H1 (cell line): ENCODE measurements around the gene FBXO44. TPM values are rescaled to one million over a fixed set of nuclear protein-coding genes. Genes with fewer than 3 reads are reported as not detected.

Source experiments
- CTCF ChIA-PET: fragments of 300-600 bp; sonication (Branson Sonifier 250); formaldehyde crosslinking; loops from one replicate; lab custom pipeline; 2021; ENCODE audit not compliant: partially characterized antibody; lab: Charles Lee
- POLR2A ChIA-PET: fragments of 300-600 bp; sonication (Branson Sonifier 250); formaldehyde crosslinking; loops from one replicate; lab custom pipeline; 2021; ENCODE audit warnings: inconsistent platforms; ENCODE audit not compliant: partially characterized antibody; lab: Charles Lee
- DNase-seq, 2 experiments: peaks; one replicate each; pipeline versions ENCODE4 v3.0.0 to v3.0.0-alpha.2; 2010 to 2022; ENCODE audit warnings: low spot score in 2 of 2, low read depth in 1 of 2, mixed read lengths in 1 of 2
- FAIRE-seq: peaks from 2 replicates; lab custom pipeline; 2011; peaks lifted over from hg19 to GRCh38; lab: Jason Lieb, UNC
- H2AFZ ChIP-seq: 2 replicates; pipeline ENCODE4 v1.8.1; 2012; ENCODE audit warnings: low read length, inconsistent platforms
- H2AK5ac ChIP-seq: 2 replicates; pipeline ENCODE4 v1.6.1; 2013; ENCODE audit warnings: low read depth, low read length
- H2BK120ac ChIP-seq: replicated peaks from 2 replicates; pipeline ENCODE3; 2013; ENCODE audit warnings: low read depth, low read length, inconsistent platforms
- H2BK12ac ChIP-seq: 2 replicates; pipeline ENCODE4 v1.6.1; 2013; ENCODE audit warnings: low read depth, low read length
- H2BK15ac ChIP-seq: 2 replicates; pipeline ENCODE4 v1.6.1; 2013; ENCODE audit warnings: low read length
- H2BK20ac ChIP-seq: 2 replicates; pipeline ENCODE4 v1.6.1; 2013; ENCODE audit warnings: low read length
- H2BK5ac ChIP-seq: 2 replicates; pipeline ENCODE4 v1.6.1; 2013; ENCODE audit warnings: low read depth, low read length
- H3K14ac ChIP-seq: 2 replicates; pipeline ENCODE4 v1.6.1; 2013; ENCODE audit warnings: inconsistent platforms; ENCODE audit not compliant: insufficient read length
- H3K18ac ChIP-seq: 2 replicates; pipeline ENCODE4 v1.6.1; 2013; ENCODE audit warnings: low read length; ENCODE audit errors: extremely low read depth
- H3K23ac ChIP-seq: 2 replicates; pipeline ENCODE4 v1.6.1; 2013; ENCODE audit warnings: inconsistent platforms; ENCODE audit not compliant: insufficient read length
- H3K23me2 ChIP-seq: 2 replicates; pipeline ENCODE4 v1.6.1; 2013; ENCODE audit warnings: low read depth, low read length
- H3K27ac ChIP-seq: 2 replicates; pipeline ENCODE4 v1.6.1; 2011; ENCODE audit warnings: low read depth, low read length, inconsistent platforms
- H3K27me3 ChIP-seq, 4 experiments: replicated peaks in 1 of 4; 1 replicate in 1 of 4; 2 replicates in 3 of 4; pipeline versions ENCODE4 v1.6.1 to v1.8.1; 2011 to 2013; ENCODE audit warnings: low read length in 3 of 4, mild to moderate bottlenecking in 3 of 4, inconsistent platforms in 2 of 4, mixed read lengths in 2 of 4, moderate library complexity in 1 of 4; ENCODE audit not compliant: control insufficient read depth in 3 of 4, insufficient read depth in 3 of 4; ENCODE audit errors: extremely low read depth in 1 of 4
- H3K36me3 ChIP-seq, 4 experiments: 2 replicates each; pipeline versions ENCODE4 v1.6.1 to v1.8.1; 2011 to 2013; ENCODE audit warnings: mild to moderate bottlenecking in 4 of 4, low read length in 3 of 4, moderate library complexity in 2 of 4, control low read depth in 1 of 4, inconsistent platforms in 1 of 4; ENCODE audit not compliant: insufficient read depth in 4 of 4, control insufficient read depth in 2 of 4
- H3K4ac ChIP-seq: replicated peaks from 2 replicates; pipeline ENCODE3; 2013; ENCODE audit warnings: low read length, low read depth, mixed read lengths, inconsistent platforms; ENCODE audit not compliant: insufficient read length
- H3K4me1 ChIP-seq, 4 experiments: replicated peaks in 1 of 4; 1 replicate in 1 of 4; 2 replicates in 3 of 4; pipeline versions ENCODE4 v1.6.1 to v1.8.1; 2011 to 2013; ENCODE audit warnings: low read length in 3 of 4, inconsistent platforms in 2 of 4, mixed read lengths in 1 of 4; ENCODE audit not compliant: insufficient read depth in 4 of 4, control insufficient read depth in 3 of 4
- H3K4me2 ChIP-seq, 2 experiments: 2 replicates each; pipeline versions ENCODE4 v1.6.1 to v1.8.1; 2011 to 2013; ENCODE audit warnings: low read depth in 2 of 2, low read length in 2 of 2, control low read depth in 1 of 2, inconsistent platforms in 1 of 2, mild to moderate bottlenecking in 1 of 2; ENCODE audit not compliant: insufficient read depth in 1 of 2
- H3K4me3 ChIP-seq, 4 experiments: fragments of 200-600, 300-600 bp in 1 of 4; sonication (generic), shearing (Covaris generic), sonication (Bioruptor Twin) in 1 of 4; 2 replicates each; pipeline versions ENCODE4 v1.5.1 to v1.8.1; 2011 to 2016; ENCODE audit warnings: low read length in 4 of 4, low read depth in 3 of 4, control low read depth in 2 of 4, inconsistent platforms in 2 of 4, mild to moderate bottlenecking in 2 of 4, mixed read lengths in 1 of 4, moderate library complexity in 1 of 4; ENCODE audit not compliant: insufficient read depth in 2 of 4; ENCODE audit errors: extremely low read depth in 1 of 4
- H3K56ac ChIP-seq: replicated peaks from 2 replicates; pipeline ENCODE3; 2013; ENCODE audit warnings: low read depth, mild to moderate bottlenecking, mixed read lengths, low read length, inconsistent platforms; ENCODE audit not compliant: insufficient read length
- H3K79me1 ChIP-seq: 2 replicates; pipeline ENCODE4 v1.6.1; 2013; ENCODE audit warnings: low read depth, low read length, control low read depth
- H3K79me2 ChIP-seq, 2 experiments: 2 replicates each; pipeline versions ENCODE4 v1.6.1 to v1.8.1; 2012 to 2013; ENCODE audit warnings: low read length in 2 of 2, mild to moderate bottlenecking in 2 of 2, inconsistent platforms in 1 of 2; ENCODE audit not compliant: insufficient read depth in 2 of 2, control insufficient read depth in 1 of 2
- H3K9ac ChIP-seq, 4 experiments: replicated peaks in 1 of 4; 1 replicate in 1 of 4; 2 replicates in 3 of 4; pipeline versions ENCODE4 v1.6.1 to v1.8.1; 2011 to 2013; ENCODE audit warnings: low read depth in 3 of 4, low read length in 3 of 4, control low read depth in 2 of 4, mild to moderate bottlenecking in 2 of 4, moderate library complexity in 2 of 4, inconsistent platforms in 1 of 4; ENCODE audit errors: extremely low read depth in 1 of 4
- H3K9me3 ChIP-seq, 2 experiments: 2 replicates each; pipeline versions ENCODE4 v1.6.1 to v1.8.1; 2012 to 2013; ENCODE audit warnings: mild to moderate bottlenecking in 2 of 2, moderate library complexity in 2 of 2, control low read depth in 1 of 2, inconsistent platforms in 1 of 2, low read depth in 1 of 2, low read length in 1 of 2, mixed read lengths in 1 of 2; ENCODE audit not compliant: insufficient read depth in 2 of 2
- H4K20me1 ChIP-seq, 2 experiments: replicated peaks in 1 of 2; 2 replicates each; pipeline versions ENCODE3 to v1.8.1; 2011 to 2013; ENCODE audit warnings: inconsistent platforms in 2 of 2, low read length in 2 of 2, mild to moderate bottlenecking in 1 of 2; ENCODE audit not compliant: insufficient read depth in 2 of 2, control insufficient read depth in 1 of 2
- H4K5ac ChIP-seq: 2 replicates; pipeline ENCODE4 v1.6.1; 2013; ENCODE audit warnings: low read length, low read depth, mixed read lengths, inconsistent platforms; ENCODE audit not compliant: insufficient read length
- H4K8ac ChIP-seq: 2 replicates; pipeline ENCODE4 v1.8.0; 2013; ENCODE audit warnings: mild to moderate bottlenecking, moderate library complexity, low read length, inconsistent platforms; ENCODE audit not compliant: insufficient read depth; ENCODE audit errors: extremely low read depth
- H4K91ac ChIP-seq: replicated peaks from 2 replicates; pipeline ENCODE3; 2013; ENCODE audit warnings: low read length, mixed read lengths, inconsistent platforms; ENCODE audit not compliant: insufficient read length
- ATF2 ChIP-seq: IDR thresholded peaks from 2 replicates; pipeline ENCODE4 v1.6.1; 2012; ENCODE audit warnings: low read length, inconsistent platforms
- CTCF ChIP-seq, 3 experiments: IDR thresholded peaks; 1 replicate in 2 of 3; 2 replicates in 1 of 3; pipeline versions ENCODE4 v1.5.1 to v1.6.1; 2011; ENCODE audit warnings: low read length in 3 of 3, mild to moderate bottlenecking in 3 of 3, inconsistent platforms in 2 of 3, low read depth in 1 of 3, moderate library complexity in 1 of 3; ENCODE audit not compliant: insufficient read depth in 1 of 3; ENCODE audit errors: control extremely low read depth in 1 of 3
- JUN ChIP-seq: IDR thresholded peaks from 2 replicates; pipeline ENCODE4 v1.6.1; 2011; ENCODE audit warnings: low read depth, mild to moderate bottlenecking, improper control_type of control experiment, low read length
- POU5F1 ChIP-seq: IDR thresholded peaks from 2 replicates; pipeline ENCODE4 v1.6.1; 2011; ENCODE audit warnings: low read depth, mild to moderate bottlenecking, low read length, moderate library complexity
- WGBS, 2 experiments: shearing (Covaris generic) in 1 of 2; methylation state at CpG; one replicate each; pipeline versions ENCODE4 v1.1.6 to v1.1.7; 2013 to 2015; ENCODE audit warnings: low lambda C conversion rate in 2 of 2, mixed read lengths in 2 of 2, inconsistent platforms in 1 of 2, low coverage in 1 of 2, missing lambda C conversion rate in 1 of 2; ENCODE audit not compliant: insufficient replicate concordance in 2 of 2, insufficient coverage in 1 of 2, insufficient read length in 1 of 2; ENCODE audit errors: extremely low coverage in 1 of 2, missing lambda C conversion rate in 1 of 2; 5-methylcytosine and 5-hydroxymethylcytosine counted together
- polyA plus RNA-seq, 7 experiments: library from polyadenylated mRNA; depleted of rRNA in 3 of 7; stranded (reverse) in 5 of 7; unstranded in 2 of 7; fragments of >200 nt in 5 of 7; fragments of 200-250 nt in 2 of 7; gene quantifications; 1 replicate in 5 of 7; 2 replicates in 1 of 7; 4 replicates in 1 of 7; pipeline versions ENCODE4 v1.2.1 to v1.2.3, GENCODE V29; 2011 to 2013; ENCODE audit warnings: missing spikeins in 2 of 7, mixed read lengths in 2 of 7
- total RNA-seq: library from RNA; stranded (reverse); fragmentation: NEBNext Ultra II Directional; extraction: Animal tissue kit (Norgen Biotek cat#: 25700); gene quantifications from 2 replicates; pipeline ENCODE4 v1.2.1, GENCODE V29; 2021

The FBXO44 gene
- total and polyA plus RNA-seq, 2 of the 8 experiments (the other 6 are each of a cell fraction or from before 2014, with no cell fraction given): 27.0 to 27.2 TPM

- H3K27ac ChIP-seq: no peak overlapping the region
- H3K23me2 ChIP-seq: no peaks in the 10 kb centered on the region
- CTCF ChIA-PET: interaction anchor here (0.6 to 2.6 kb wide), 10 partner anchors 16 to 220 kb away, joined by 3 to 15 read pairs (median 4); no protein-coding TSS in a partner anchor
- H3K4ac ChIP-seq: no peak overlapping the region
- H3K79me2 ChIP-seq: no peaks in the 10 kb centered on the region
- no peak overlapping the region for H4K8ac ChIP-seq
- no peak overlapping the region for H3K56ac ChIP-seq
- H3K23ac ChIP-seq: no peak overlapping the region
- H3K4me1 ChIP-seq: no peaks in the 10 kb centered on the region
- H3K36me3 ChIP-seq: no peaks in the 10 kb centered on the region; a peak in 1 of 8 replicates
- H3K14ac ChIP-seq: no peak overlapping the region
- no peak overlapping the region for H4K5ac ChIP-seq
- no peak for FAIRE-seq
- TF ChIP-seq ATF2 (no peak), JUN (no peak), POU5F1 (no peak), CTCF (IDR thresholded peaks at IDR 0.05; ENCODE audit: control extremely low read depth in 1 of 3, insufficient read depth in 1 of 3, low read depth in 1 of 3, low read length in 3 of 3) (no peak)
- TF ChIP-seq, all 59 proteins: peak for 0
- DNase-seq: no peak
- Histone ChIP-seq H3K27me3 (peaks cover 0 to 2% (median 0%) of the 10 kb centered on the region in 4 experiments; a peak in 1 of 7 replicates), H4K91ac (no peak overlapping the region), H3K18ac (no peak overlapping the region), H2BK12ac (no peak overlapping the region), H2BK15ac (0 out of 2 replicates have a peak overlapping the region, but pooled peaks have one; percentile 13), H2BK20ac (no peak overlapping the region), H2BK120ac (no peak overlapping the region), H3K79me1 (no peaks in the 10 kb centered on the region), H3K9me3 (no peaks in the 10 kb centered on the region), H2BK5ac (0 out of 2 replicates have a peak overlapping the region, but pooled peaks have one; percentile 8), H3K4me3 (no peak overlapping the region), H3K4me2 (no peak overlapping the region), H2AFZ (no peak overlapping the region), H2AK5ac (no peak overlapping the region), H4K20me1 (no peaks in the 10 kb centered on the region), H3K9ac (no peak overlapping the region)
- WGBS, 2 experiments: 84% methylated on average over 2 of the region's 2 CpGs; no CpG with 5 or more reads in 1 of the 2 experiments
- POLR2A ChIA-PET: no interaction called here
These were observed 36.9 kb upstream of the FBXO44 start for GRCh38 chr1:11617741-11618140.
